Activated CD8-positive, alpha-beta memory T cell treated with anti-CD3 and anti-CD28 coated beads for 36 hours (primary cell): Measurements from ENCODE around the gene CELF6. TPM values are rescaled to one million over a fixed set of nuclear protein-coding genes. Genes with fewer than 3 reads are reported as not detected.

Experiments
- CTCF ChIA-PET: fragments of 350-600 bp; sonication (Branson Sonifier 250); formaldehyde crosslinking; loops from one replicate; lab custom pipeline; 2021; ENCODE audit warnings: antibody characterized with exemption; lab: Charles Lee
- POLR2A ChIA-PET: fragments of 350-600 bp; sonication (Branson Sonifier 250); formaldehyde crosslinking; loops from one replicate; lab custom pipeline; 2021; ENCODE audit warnings: antibody characterized with exemption; lab: Charles Lee
- total RNA-seq, 2 experiments: library from RNA; stranded (reverse); gene quantifications; one replicate each; pipeline ENCODE4 v1.2.3, GENCODE V29; 2021

Gene CELF6
- total RNA-seq, 2 experiments from 2014 or later, result 0.23 to 0.42 TPM

- ChIA-PET POLR2A (no interaction called here), CTCF (interaction anchor here (0.9 kb wide), 1 partner anchor 93 kb away, joined by 3 read pairs; no protein-coding TSS in a partner anchor)
Measured at GRCh38 chr15:72319360-72319984, 485 bp downstream of the CELF6 start.

GRCh38 chr15:72318408-72318942 lies 1.5 kb downstream of the CELF6 start:
- ChIA-PET CTCF (no interaction called here), POLR2A (no interaction called here)

- ChIA-PET POLR2A (no interaction called here), CTCF (interaction anchor here (1.2 kb wide), 1 partner anchor 284 kb away, joined by 3 read pairs; no protein-coding TSS in a partner anchor)
Measured at GRCh38 chr15:72315706-72316370, 4.1 kb downstream of the CELF6 start.

GRCh38 chr15:72313881-72314280 lies 6.1 kb downstream of the CELF6 start:
- ChIA-PET CTCF (interaction anchor here (1.7 kb wide), 1 partner anchor 13 kb away, joined by 3 read pairs; no protein-coding TSS in a partner anchor), POLR2A (interaction anchor here (0.5 kb wide), 1 partner anchor 109 kb away, joined by 5 read pairs; no protein-coding TSS in a partner anchor)

- ChIA-PET POLR2A (interaction anchor here (0.5 kb wide), 1 partner anchor 108 kb away, joined by 5 read pairs; no protein-coding TSS in a partner anchor), CTCF (interaction anchor here (0.8 to 1.7 kb wide), 5 partner anchors 14 to 167 kb away, joined by 3 to 4 read pairs (median 3); no protein-coding TSS in a partner anchor)
Measured at GRCh38 chr15:72313448-72313840, 6.5 kb downstream of the CELF6 start.

- CTCF ChIA-PET, result interaction anchor here (0.6 to 1.7 kb wide), 8 partner anchors 13 to 204 kb away, joined by 3 to 6 read pairs (median 3); no protein-coding TSS in a partner anchor
- POLR2A ChIA-PET, result no interaction called here
Measured at GRCh38 chr15:72312605-72313447, 7.1 kb downstream of the CELF6 start.

GRCh38 chr15:72307026-72307425 lies 12.9 kb downstream of the CELF6 start:
- POLR2A ChIA-PET, result no interaction called here
- CTCF ChIA-PET, result no interaction called here

- CTCF ChIA-PET, result no interaction called here
- POLR2A ChIA-PET, result no interaction called here
Measured at GRCh38 chr15:72306211-72306785, 13.7 kb downstream of the CELF6 start.

GRCh38 chr15:72304596-72304995 lies 15.4 kb downstream of the CELF6 start:
- ChIA-PET CTCF (no interaction called here), POLR2A (no interaction called here)

GRCh38 chr15:72302955-72303354 lies 17.0 kb downstream of the CELF6 start:
- CTCF ChIA-PET, result interaction anchor here (0.6 kb wide), 1 partner anchor 73 kb away, joined by 4 read pairs; no protein-coding TSS in a partner anchor
- POLR2A ChIA-PET, result no interaction called here

- ChIA-PET POLR2A (no interaction called here), CTCF (no interaction called here)
Measured at GRCh38 chr15:72289597-72290325, 30.2 kb downstream of the CELF6 start.

GRCh38 chr15:72288796-72289596 lies 31.0 kb downstream of the CELF6 start:
- CTCF ChIA-PET, result no interaction called here
- POLR2A ChIA-PET, result no interaction called here

GRCh38 chr15:72285927-72286516 lies 33.9 kb downstream of the CELF6 start:
- CTCF ChIA-PET, result interaction anchor here (0.6 to 1.4 kb wide), 2 partner anchors 12 to 542 kb away, joined by 3 read pairs; no protein-coding TSS in a partner anchor

GRCh38 chr15:72285402-72285801 lies 34.6 kb downstream of the CELF6 start:
- ChIA-PET CTCF (interaction anchor here (1.2 kb wide), 1 partner anchor 12 kb away, joined by 4 read pairs; no protein-coding TSS in a partner anchor), POLR2A (no interaction called here)

More at GRCh38 chr15:72285927-72286516, 33.9 kb downstream of the CELF6 start:
- POLR2A ChIA-PET, result no interaction called here

GRCh38 chr15:72284781-72285180 lies 35.2 kb downstream of the CELF6 start:
- CTCF ChIA-PET, result interaction anchor here (1.2 kb wide), 1 partner anchor 12 kb away, joined by 4 read pairs; no protein-coding TSS in a partner anchor

GRCh38 chr15:72281713-72282112 lies 38.2 kb downstream of the CELF6 start:
- POLR2A ChIA-PET, result no interaction called here
- CTCF ChIA-PET, result interaction anchor here (1.4 kb wide), 1 partner anchor 8 kb away, joined by 3 read pairs; no protein-coding TSS in a partner anchor

More at GRCh38 chr15:72284781-72285180, 35.2 kb downstream of the CELF6 start:
- POLR2A ChIA-PET, result no interaction called here

- CTCF ChIA-PET, result no interaction called here
- POLR2A ChIA-PET, result no interaction called here
Measured at GRCh38 chr15:72280751-72281150, 39.2 kb downstream of the CELF6 start.
